ENCODE results near the gene FBRS. TPM values are rescaled to one million over a fixed set of nuclear protein-coding genes. Genes with fewer than 3 reads are reported as not detected.
A peak's percentile ranks its signal among the peaks of the same experiment; 100 is the strongest.

Gene FBRS
- total RNA-seq, 1 experiment from 2014 or later, result 32.9 TPM

DNA sequence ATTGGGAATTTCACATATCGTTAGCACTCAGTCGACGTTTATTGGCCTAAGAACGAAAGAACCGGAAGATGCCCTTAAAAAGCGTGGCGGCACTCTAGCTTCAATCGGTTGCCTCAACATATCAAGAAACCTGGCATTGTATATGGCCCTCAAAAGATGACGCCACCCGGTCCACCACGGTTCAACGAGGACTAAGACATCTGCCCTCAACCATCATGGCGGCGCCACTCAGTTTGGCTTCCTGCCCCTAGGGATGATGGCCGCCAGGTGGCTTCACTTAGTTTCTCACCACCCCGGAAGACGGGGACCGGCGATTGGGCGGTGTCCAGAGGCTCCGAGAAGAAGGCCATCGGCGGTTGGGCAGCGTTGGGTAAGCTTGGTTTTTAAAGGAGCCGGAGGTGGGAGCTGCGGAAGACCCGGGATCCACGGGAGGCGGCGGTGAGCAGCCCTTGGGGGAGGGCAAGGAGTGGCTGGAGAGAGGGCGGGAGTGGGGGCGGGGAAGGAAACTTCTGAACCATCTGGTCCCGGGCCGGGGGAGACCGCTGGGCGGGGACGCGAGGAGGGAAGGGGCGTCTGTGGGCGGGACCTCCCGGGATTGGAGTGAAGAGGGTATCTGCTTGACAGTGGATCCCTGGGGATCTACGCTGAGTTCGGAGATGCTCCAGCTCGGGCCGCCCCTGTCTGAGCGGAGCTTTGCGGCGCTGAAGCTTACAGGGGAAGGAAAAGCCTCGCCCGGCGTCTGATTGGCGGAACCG, 7.7 kb upstream of the FBRS start, which contains the start of gene PRR14:
PRR14 (plus strand) TSS at position 592 of the 755 bp plus-strand sequence. CDS start 686 bp downstream, outside the sequence.
- H3K36me3 ChIP-seq (ENCODE audit: insufficient read depth, low read length), result no peaks in the 10 kb centered on the region
- peak within 1 kb of the TSS; percentile 90 for H3K27ac ChIP-seq (ENCODE audit: low read length)
- peak; percentile 99 for DNase-seq
- no peaks in the 10 kb centered on the region; the same call in 1 of the 2 replicates for H3K9me2 ChIP-seq (replicated peaks; ENCODE audit: insufficient read depth, low read length)
- peak within 1 kb of the TSS; percentile 100 for H3K4me2 ChIP-seq (ENCODE audit: low read depth, low read length, poor library complexity, severe bottlenecking)
- no peaks in the 10 kb centered on the region for H4K20me1 ChIP-seq (ENCODE audit: insufficient read depth, low read depth, low read length)
- H3K27me3 ChIP-seq (ENCODE audit: low read length), result no peaks in the 10 kb centered on the region
- H3K4me1 ChIP-seq (ENCODE audit: low read length), result peaks cover 13% of the 10 kb centered on the region
- H2AFZ ChIP-seq (ENCODE audit: low read length), result peak within 1 kb of the TSS; percentile 80
- H3K79me2 ChIP-seq (ENCODE audit: low read length), result peaks cover 10% of the 10 kb centered on the region; the same call in 1 of the 2 replicates
- peak within 1 kb of the TSS; percentile 100 for H3K4me3 ChIP-seq (ENCODE audit: low read length)
- H3K9ac ChIP-seq (ENCODE audit: low read length), result peak within 1 kb of the TSS; percentile 99
- no peaks in the 10 kb centered on the region for H3K9me3 ChIP-seq (ENCODE audit: low read length)

DNA sequence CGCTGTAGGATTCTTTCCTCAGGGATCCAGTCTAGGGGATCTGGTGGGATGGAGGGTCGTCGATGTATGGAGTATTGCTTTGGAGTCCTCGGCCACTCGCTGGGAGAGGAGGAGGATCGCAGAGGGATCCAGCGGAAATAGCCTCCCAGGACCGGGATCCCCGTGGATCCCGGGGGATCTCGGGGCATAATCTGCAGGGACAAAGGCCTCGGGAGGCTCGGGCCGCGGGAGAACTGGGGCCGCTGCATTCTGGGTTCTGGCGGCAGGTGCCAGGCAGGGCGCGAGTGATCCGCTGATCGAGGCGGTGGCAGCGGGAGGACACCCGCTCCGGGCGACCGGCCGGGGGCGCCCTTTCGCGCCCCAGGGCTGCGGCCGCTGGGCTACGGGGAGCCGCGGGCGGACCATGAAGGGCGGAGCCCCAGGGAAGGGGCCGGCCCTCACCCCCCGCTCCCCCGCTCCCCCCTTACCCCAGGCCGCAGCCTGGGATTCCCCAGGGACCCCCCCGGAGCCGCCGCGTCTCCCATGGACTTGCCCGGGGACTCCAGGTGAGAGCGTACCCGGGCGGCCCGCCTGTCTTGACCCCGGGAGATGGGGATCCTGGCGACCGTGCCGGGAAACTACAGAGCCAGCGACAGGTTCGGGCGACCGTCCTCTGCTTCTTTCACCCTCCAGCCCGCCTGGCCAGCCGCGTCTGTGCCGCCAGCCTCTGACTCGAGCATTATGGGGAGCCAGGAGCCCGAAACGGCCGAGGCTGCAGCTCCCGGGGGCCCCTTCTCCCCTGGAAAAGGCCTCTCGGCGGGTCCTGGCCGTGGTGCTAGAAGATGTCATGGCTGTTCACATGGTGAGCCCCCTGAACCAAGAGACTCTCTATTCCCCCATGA, 6.9 kb upstream of the FBRS start:
- H3K4me2 ChIP-seq (ENCODE audit: low read depth, low read length, poor library complexity, severe bottlenecking), result peak overlapping the region; percentile 100
- peaks cover 10% of the 10 kb centered on the region; the same call in 1 of the 2 replicates for H3K79me2 ChIP-seq (ENCODE audit: low read length)
- no peaks in the 10 kb centered on the region for H3K36me3 ChIP-seq (ENCODE audit: insufficient read depth, low read length)
- DNase-seq, result peak; percentile 91
- H3K9me3 ChIP-seq (ENCODE audit: low read length), result no peaks in the 10 kb centered on the region
- H2AFZ ChIP-seq (ENCODE audit: low read length), result peak overlapping the region; percentile 75
- H3K9ac ChIP-seq (ENCODE audit: low read length), result peak overlapping the region; percentile 99
- no peaks in the 10 kb centered on the region for H3K27me3 ChIP-seq (ENCODE audit: low read length)
- peak overlapping the region; percentile 100 for H3K4me3 ChIP-seq (ENCODE audit: low read length)
- peak overlapping the region; percentile 90 for H3K27ac ChIP-seq (ENCODE audit: low read length)
- no peaks in the 10 kb centered on the region for H4K20me1 ChIP-seq (ENCODE audit: insufficient read depth, low read depth, low read length)
- peaks cover 13% of the 10 kb centered on the region for H3K4me1 ChIP-seq (ENCODE audit: low read length)
- H3K9me2 ChIP-seq (replicated peaks; ENCODE audit: insufficient read depth, low read length), result no peaks in the 10 kb centered on the region; the same call in 1 of the 2 replicates

DNA sequence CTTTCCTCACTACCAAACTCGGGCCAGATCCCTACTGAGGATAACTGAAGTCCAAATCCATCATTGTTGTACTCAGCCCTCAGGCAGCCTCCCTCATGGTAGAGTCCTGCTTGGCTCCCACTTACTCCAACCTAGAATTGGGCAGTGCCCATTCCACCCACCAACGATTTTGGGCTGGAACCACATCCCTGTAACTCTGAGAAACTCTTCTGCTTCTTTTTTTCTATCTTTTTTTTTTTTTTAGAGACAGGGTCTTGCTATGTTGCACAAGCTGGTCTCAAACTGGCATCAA, 6.3 kb upstream of the FBRS start:
- Histone ChIP-seq H3K9me2 (replicated peaks; ENCODE audit: insufficient read depth, low read length) (no peaks in the 10 kb centered on the region; the same call in 1 of the 2 replicates), H2AFZ (ENCODE audit: low read length) (peak overlapping the region; percentile 10; the same call in 1 of the 2 replicates), H3K27me3 (ENCODE audit: low read length) (no peaks in the 10 kb centered on the region), H3K9ac (ENCODE audit: low read length) (peak overlapping the region; percentile 99), H3K27ac (ENCODE audit: low read length) (peak overlapping the region; percentile 39), H3K9me3 (ENCODE audit: low read length) (no peaks in the 10 kb centered on the region), H3K4me1 (ENCODE audit: low read length) (peaks cover 17% of the 10 kb centered on the region), H4K20me1 (ENCODE audit: insufficient read depth, low read depth, low read length) (no peaks in the 10 kb centered on the region), H3K4me2 (ENCODE audit: low read depth, low read length, poor library complexity, severe bottlenecking) (peak overlapping the region; percentile 100), H3K79me2 (ENCODE audit: low read length) (peaks cover 10% of the 10 kb centered on the region; the same call in 1 of the 2 replicates), H3K4me3 (ENCODE audit: low read length) (peak overlapping the region; percentile 100), H3K36me3 (ENCODE audit: insufficient read depth, low read length) (0 out of 2 replicates have a peak, but pooled peaks cover 2% of the 10 kb centered on the region)
- no peak for DNase-seq

DNA sequence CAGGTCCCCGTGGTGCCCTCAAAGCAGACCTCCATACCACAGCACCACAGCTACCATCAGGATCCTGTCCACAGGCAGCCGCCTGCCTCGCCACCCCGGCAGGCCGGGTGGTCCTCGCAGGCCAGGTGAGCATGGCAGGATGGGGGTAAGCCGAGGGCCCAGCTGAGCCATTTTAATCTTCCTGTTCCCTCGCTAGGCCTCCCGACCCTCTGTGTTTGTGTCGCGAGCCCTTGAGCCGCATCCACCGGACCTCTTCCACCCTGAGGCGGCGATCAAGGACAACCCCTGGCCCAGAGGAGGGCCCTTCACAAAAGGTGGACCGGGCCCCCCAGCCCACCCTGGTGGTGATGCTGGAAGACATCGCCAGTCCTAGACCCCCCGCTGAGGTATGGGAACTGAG, 5.5 kb upstream of the FBRS start:
- Histone ChIP-seq H2AFZ (ENCODE audit: low read length) (no peak overlapping the region), H3K9me2 (replicated peaks; ENCODE audit: insufficient read depth, low read length) (no peaks in the 10 kb centered on the region; the same call in 1 of the 2 replicates), H3K4me3 (ENCODE audit: low read length) (no peak overlapping the region), H3K36me3 (ENCODE audit: insufficient read depth, low read length) (0 out of 2 replicates have a peak, but pooled peaks cover 2% of the 10 kb centered on the region), H3K79me2 (ENCODE audit: low read length) (peaks cover 10% of the 10 kb centered on the region; the same call in 1 of the 2 replicates), H3K27ac (ENCODE audit: low read length) (no peak overlapping the region), H4K20me1 (ENCODE audit: insufficient read depth, low read depth, low read length) (no peaks in the 10 kb centered on the region), H3K4me1 (ENCODE audit: low read length) (peaks cover 24% of the 10 kb centered on the region), H3K9ac (ENCODE audit: low read length) (peak overlapping the region; percentile 99), H3K9me3 (ENCODE audit: low read length) (no peaks in the 10 kb centered on the region), H3K4me2 (ENCODE audit: low read depth, low read length, poor library complexity, severe bottlenecking) (peak overlapping the region; percentile 100), H3K27me3 (ENCODE audit: low read length) (no peaks in the 10 kb centered on the region)
- no peak for DNase-seq

DNA sequence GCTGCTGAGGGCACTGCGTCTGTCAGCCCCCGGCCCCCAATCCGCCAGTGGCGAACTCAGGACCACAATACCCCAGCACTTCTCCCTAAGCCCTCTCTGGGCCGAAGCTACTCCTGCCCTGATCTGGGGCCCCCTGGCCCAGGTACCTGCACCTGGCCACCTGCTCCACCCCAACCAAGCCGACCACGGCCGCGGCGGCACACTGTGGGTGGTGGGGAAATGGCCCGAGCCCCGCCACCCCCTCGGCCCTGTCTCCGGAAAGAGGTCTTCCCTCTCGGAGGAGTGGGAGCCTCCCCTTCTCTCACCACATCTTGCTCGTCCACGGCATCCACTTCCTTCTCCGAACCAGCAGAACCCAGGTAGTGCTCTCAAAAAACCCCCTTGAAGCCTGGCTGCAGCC, 3.4 kb upstream of the FBRS start:
- no peak overlapping the region for H3K4me3 ChIP-seq (ENCODE audit: low read length)
- peaks cover 14% of the 10 kb centered on the region for H3K79me2 ChIP-seq (ENCODE audit: low read length)
- H4K20me1 ChIP-seq (ENCODE audit: insufficient read depth, low read depth, low read length), result no peaks in the 10 kb centered on the region
- no peak overlapping the region for H3K27ac ChIP-seq (ENCODE audit: low read length)
- peaks cover 27% of the 10 kb centered on the region for H3K4me1 ChIP-seq (ENCODE audit: low read length)
- no peak overlapping the region for H3K4me2 ChIP-seq (ENCODE audit: low read depth, low read length, poor library complexity, severe bottlenecking)
- H3K36me3 ChIP-seq (ENCODE audit: insufficient read depth, low read length), result 0 out of 2 replicates have a peak, but pooled peaks cover 2% of the 10 kb centered on the region
- DNase-seq, result no peak
- no peak overlapping the region for H2AFZ ChIP-seq (ENCODE audit: low read length)
- no peaks in the 10 kb centered on the region; the same call in 1 of the 2 replicates for H3K9me2 ChIP-seq (replicated peaks; ENCODE audit: insufficient read depth, low read length)
- H3K9ac ChIP-seq (ENCODE audit: low read length), result no peak overlapping the region
- no peaks in the 10 kb centered on the region for H3K27me3 ChIP-seq (ENCODE audit: low read length)
- no peaks in the 10 kb centered on the region for H3K9me3 ChIP-seq (ENCODE audit: low read length)

DNA sequence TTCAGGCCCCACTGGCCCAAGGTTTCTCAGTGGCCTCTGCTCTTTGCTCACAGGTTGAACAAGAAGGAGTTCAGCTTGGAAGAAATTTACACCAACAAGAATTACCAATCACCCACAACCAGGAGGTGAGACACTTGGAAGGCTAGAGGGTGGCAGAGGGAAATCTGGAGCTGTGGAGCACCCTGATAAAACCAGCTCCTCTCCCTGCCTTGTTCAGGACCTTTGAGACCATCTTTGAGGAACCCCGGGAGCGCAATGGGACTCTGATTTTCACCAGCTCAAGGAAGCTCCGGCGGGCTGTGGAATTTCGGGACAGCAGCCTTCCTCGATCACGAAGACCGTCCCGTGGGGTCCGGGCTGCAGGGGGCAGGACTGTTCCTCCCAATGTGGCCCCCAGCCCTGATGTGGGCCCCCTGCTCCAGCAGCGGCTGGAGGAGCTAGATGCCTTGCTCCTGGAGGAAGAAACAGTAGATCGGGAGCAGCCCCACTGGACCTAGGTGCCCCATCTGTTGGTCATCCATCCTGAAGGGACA, 2.4 kb upstream of the FBRS start:
- Histone ChIP-seq H3K4me1 (ENCODE audit: low read length) (peaks cover 33% of the 10 kb centered on the region), H3K9me3 (ENCODE audit: low read length) (no peaks in the 10 kb centered on the region), H3K4me2 (ENCODE audit: low read depth, low read length, poor library complexity, severe bottlenecking) (no peak overlapping the region), H3K27me3 (ENCODE audit: low read length) (no peaks in the 10 kb centered on the region), H3K9me2 (replicated peaks; ENCODE audit: insufficient read depth, low read length) (no peaks in the 10 kb centered on the region), H3K36me3 (ENCODE audit: insufficient read depth, low read length) (peaks cover 8% of the 10 kb centered on the region; the same call in 1 of the 2 replicates), H3K9ac (ENCODE audit: low read length) (no peak overlapping the region), H3K79me2 (ENCODE audit: low read length) (peaks cover 24% of the 10 kb centered on the region), H4K20me1 (ENCODE audit: insufficient read depth, low read depth, low read length) (no peaks in the 10 kb centered on the region), H3K4me3 (ENCODE audit: low read length) (no peak overlapping the region), H2AFZ (ENCODE audit: low read length) (no peak overlapping the region), H3K27ac (ENCODE audit: low read length) (no peak overlapping the region)
- no peak for DNase-seq

DNA sequence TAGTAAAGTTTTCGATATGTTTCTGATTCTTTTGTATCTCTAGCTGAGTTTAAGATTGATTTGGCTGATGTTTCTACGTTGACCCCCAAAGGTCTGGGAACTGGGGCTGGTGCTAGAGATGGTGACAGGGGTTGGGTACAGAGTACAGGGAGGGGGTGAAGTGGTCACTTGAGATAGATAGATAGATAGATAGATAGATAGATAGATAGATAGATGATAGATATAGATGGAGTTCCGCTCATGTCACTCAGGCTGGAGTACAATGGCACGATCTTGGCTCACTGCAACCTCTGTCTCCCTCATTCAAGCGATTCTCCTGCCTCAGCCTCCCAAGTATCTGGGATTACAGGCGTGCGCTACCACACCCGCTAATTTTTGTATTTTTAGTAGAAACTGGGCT, 1.8 kb upstream of the FBRS start:
- no peaks in the 10 kb centered on the region for H3K27me3 ChIP-seq (ENCODE audit: low read length)
- H4K20me1 ChIP-seq (ENCODE audit: insufficient read depth, low read depth, low read length), result no peaks in the 10 kb centered on the region
- no peak overlapping the region for H3K4me3 ChIP-seq (ENCODE audit: low read length)
- H3K9me2 ChIP-seq (replicated peaks; ENCODE audit: insufficient read depth, low read length), result no peaks in the 10 kb centered on the region
- no peak overlapping the region for H2AFZ ChIP-seq (ENCODE audit: low read length)
- H3K27ac ChIP-seq (ENCODE audit: low read length), result no peak overlapping the region
- peaks cover 13% of the 10 kb centered on the region; the same call in 1 of the 2 replicates for H3K36me3 ChIP-seq (ENCODE audit: insufficient read depth, low read length)
- peaks cover 38% of the 10 kb centered on the region for H3K4me1 ChIP-seq (ENCODE audit: low read length)
- H3K9ac ChIP-seq (ENCODE audit: low read length), result 0 out of 2 replicates have a peak overlapping the region, but pooled peaks have one; percentile 84
- H3K79me2 ChIP-seq (ENCODE audit: low read length), result peaks cover 29% of the 10 kb centered on the region
- no peak for DNase-seq
- no peak overlapping the region for H3K4me2 ChIP-seq (ENCODE audit: low read depth, low read length, poor library complexity, severe bottlenecking)
- H3K9me3 ChIP-seq (ENCODE audit: low read length), result no peaks in the 10 kb centered on the region

All from Karpas-422 (cell line).